Measurements from ENCODE around the gene FNBP1L.

The FNBP1L gene

GRCh38 chr1:93595743-93596142, 147.8 kb downstream of the FNBP1L start:
- no peak for DNase-seq

DNA sequence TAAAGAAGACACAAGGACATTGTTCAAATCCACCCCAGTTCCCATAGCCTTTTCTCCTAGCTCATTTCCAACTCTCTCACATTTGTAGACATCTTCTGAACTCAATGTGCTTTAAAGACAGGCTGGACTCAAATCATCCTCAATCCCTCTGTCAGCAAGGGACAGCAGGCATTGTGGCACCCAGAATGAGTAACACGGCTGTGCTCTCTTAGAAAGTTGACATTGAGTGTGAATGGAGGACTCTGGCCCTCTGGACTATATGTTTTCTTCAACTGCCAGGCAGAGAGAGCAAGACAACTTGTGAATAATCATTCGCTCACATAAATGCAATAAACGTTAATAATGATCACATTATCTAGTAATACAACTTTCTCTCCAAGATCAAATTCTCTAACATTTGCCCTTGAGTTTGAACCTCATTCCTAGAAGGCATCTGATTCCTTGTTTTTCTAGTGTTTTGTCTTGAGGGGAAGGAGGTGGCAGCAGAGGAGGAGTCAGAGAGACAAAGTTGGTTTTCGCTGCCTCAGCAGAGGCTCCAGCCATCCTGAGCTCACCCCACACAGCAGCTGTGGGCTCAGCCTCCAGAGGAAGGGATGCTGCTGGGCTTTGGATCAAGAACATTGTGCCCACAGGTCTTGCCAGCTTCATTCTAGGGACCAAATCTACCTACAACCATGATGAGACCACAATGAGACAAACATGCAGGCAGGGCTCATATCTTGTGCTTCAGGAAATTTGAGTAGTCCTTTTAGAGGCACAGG, 148.6 kb downstream of the FNBP1L start:
- DNase-seq: no peak

- DNase-seq: no peak
Measured at GRCh38 chr1:93597709-93598108, 149.8 kb downstream of the FNBP1L start.

DNA sequence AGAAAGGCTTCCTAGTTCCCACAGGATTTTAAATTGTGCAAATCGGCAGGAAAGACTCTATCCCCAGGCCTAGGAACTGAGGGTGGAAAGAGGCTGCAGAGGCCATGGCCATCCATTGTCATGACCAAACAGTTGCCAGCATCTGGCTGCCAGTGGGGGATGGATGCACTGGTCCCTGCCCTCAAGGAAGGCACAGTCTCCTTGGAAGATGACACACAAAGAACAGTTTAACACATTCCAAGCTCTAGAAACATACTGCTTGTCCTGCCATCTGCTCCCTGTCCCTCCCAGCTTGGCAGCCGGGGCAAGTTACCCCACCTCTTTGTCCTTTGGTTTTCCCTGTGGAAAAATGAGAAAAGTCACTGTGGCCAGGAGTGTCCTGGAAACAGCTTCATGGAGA, 150.5 kb downstream of the FNBP1L start:
- DNase-seq: no peak

DNA sequence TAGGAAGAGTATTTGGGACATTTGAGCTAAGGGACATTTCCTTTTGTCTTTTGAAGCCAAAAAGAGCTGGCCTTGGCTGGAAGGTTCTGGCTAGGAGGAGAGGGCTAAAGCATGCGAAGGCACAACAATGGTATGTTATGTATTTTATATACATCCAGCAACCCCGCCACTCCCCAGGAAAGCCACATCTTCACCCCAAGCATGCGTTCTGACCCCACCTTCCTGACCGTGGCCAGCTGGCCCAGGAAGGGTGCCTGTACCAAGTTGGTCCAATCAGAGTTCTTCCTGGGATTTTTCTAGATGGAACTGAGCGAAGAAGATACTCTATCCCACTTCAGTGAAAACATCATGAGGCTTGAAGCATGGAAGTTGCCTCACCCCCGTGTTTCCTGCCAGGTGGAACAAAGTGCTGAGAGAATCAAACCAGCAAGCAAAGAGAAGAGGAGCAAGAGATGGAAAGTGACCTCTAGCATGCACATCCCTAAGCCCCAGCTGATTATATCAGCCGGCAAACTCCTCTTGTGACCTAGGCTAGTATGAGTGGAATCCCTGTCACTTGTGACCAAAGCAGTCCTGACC, 151.0 kb downstream of the FNBP1L start:
- DNase-seq: no peak

DNA sequence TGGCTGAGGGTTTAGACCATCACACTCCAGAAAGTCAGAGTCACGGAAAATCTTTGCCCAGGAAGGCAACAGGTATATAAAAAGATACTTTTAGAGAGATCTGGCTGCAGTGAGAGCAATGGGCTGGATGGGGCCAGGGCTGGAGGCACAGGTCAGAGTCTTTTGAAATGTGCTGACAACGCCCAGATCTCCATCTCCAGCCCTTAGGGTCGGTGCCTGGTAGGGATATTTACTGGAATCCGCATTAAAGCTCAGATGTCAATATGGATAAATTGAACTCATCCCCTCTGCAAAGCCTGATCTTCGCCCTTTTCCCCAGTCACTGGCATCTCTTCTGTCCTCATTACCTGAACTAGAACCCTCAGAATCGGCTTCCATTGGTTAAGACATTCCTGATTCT, 151.6 kb downstream of the FNBP1L start:
- DNase-seq: no peak

GRCh38 chr1:93600663-93601062, 152.7 kb downstream of the FNBP1L start:
- DNase-seq: no peak

- DNase-seq: no peak
Measured at GRCh38 chr1:93601686-93602085, 153.8 kb downstream of the FNBP1L start.

GRCh38 chr1:93602101-93602500, 154.2 kb downstream of the FNBP1L start:
- no peak for DNase-seq

GRCh38 chr1:93603106-93603505, 155.2 kb downstream of the FNBP1L start:
- no peak for DNase-seq

- DNase-seq: no peak
Measured at GRCh38 chr1:93603601-93604000, 155.7 kb downstream of the FNBP1L start.
